GM18951 (cell line): Measurements from ENCODE around the gene SNRPA1.
"Not testable (repeated sequence)": the region's sequence is repeated elsewhere in the genome, so short reads cannot be mapped to it uniquely, and the experiment has no call there.

ENCODE experiments used
- POLR2A ChIP-seq: IDR thresholded peaks from 4 replicates; pipeline ENCODE4 v1.6.1; 2011; ENCODE audit warnings: mild to moderate bottlenecking; ENCODE audit not compliant: insufficient read length, insufficient read depth; ENCODE audit errors: extremely low read depth
- in situ Hi-C: fragments of 300-500 bp; cut with MboI; formaldehyde crosslinking; loops from one replicate; pipeline ENCODE4 v1.12.0; 2022; ENCODE audit warnings: low sequenced_read_pairs, mixed read lengths, inconsistent platforms; ENCODE audit not compliant: unreplicated experiment

The SNRPA1 gene

DNA sequence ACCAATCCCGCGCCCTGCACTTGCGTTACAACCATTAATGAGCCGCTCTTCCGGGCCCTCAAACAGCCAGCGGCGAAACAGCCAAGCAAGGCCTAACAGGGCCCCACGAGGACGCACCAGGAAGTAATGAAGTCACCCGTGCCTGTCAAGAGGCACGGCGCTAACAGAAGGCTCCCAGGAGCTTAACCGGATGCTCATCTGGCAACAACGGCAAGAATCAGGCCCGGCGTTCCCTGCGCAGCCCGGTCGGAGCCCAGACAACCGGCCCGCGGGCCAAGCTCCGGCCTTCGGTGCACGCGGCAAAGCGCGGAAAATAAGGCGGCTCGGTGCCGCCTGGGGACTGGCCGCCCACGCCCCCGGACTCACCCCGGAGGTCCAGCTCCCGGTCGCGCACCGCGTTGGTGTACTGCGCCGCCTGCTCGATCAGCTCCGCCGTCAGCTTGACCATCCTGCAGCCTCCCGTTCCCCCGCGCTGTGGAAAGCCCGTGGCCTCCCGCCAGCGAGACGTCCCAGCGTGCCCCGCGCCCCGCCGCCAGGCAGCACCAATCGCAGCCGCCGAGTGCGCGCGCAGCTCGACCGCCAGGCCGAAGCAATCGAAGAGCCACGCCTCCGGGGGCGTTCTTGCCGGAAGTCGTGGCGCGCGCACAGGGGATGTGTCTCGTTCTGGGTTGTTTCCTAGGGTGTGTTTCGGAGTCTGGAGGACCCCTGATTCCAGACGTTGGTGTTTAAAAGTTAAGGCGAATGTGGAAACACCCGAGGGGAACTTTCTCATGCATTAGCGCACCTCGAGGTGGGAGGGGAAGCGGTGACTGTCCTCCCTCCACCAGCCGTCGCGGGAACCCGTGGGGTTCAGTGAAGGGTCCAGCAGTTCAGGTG, at the start of gene SNRPA1:
TSS of gene SNRPA1 (minus strand) at position 518 of the 876 bp plus-strand sequence. CDS start at position 448, 70 bp downstream.
- in situ Hi-C loops: no loop called here
- TF ChIP-seq POLR2A: peak; percentile 84

DNA sequence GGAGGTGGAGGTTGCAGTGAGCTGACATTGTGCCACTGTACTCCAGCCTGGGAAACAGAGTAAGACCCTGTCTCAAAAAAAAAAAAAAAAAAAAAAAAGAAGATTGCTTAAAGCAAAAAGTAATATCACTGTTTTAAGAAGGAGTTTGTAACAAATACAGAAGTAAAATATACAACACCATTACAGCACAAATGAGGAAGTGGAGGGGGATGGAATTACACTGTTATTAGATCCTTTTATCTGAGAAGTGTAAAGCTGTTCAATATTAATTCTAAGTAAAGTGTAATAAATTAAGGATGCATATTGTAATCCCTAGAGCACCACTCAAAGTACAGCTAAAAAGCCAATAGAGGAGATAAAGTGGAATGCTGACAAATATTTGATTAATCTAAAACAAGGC, 47.0 kb upstream of the SNRPA1 start:
- no peak for TF ChIP-seq POLR2A
- in situ Hi-C loops: no loop called here

- no peak for TF ChIP-seq POLR2A
These were observed 43.5 kb upstream of the SNRPA1 start for GRCh38 chr15:101338502-101339057.

DNA sequence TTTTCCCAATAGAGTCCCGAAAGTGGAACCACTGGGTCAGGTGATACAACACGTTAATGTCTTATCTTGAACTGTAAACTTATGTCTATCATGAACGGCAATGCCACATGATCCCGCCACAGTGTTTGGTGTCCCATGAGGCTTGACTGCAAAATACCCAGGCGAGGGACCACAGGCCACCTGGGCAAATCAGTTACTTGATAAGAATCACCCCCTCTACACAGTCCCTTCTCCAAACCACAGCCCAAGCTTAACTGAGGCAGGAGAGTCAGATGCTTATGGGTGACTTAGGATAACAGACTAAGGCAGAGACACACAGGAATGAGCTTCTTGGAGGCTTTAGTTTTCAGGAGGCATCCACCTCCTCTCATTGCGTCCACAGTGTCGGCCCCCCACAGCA, 42.9 kb upstream of the SNRPA1 start:
- TF ChIP-seq POLR2A: no peak
- in situ Hi-C loops: no loop called here

More at GRCh38 chr15:101338502-101339057, 43.5 kb upstream of the SNRPA1 start:
- in situ Hi-C loops: no loop called here

DNA sequence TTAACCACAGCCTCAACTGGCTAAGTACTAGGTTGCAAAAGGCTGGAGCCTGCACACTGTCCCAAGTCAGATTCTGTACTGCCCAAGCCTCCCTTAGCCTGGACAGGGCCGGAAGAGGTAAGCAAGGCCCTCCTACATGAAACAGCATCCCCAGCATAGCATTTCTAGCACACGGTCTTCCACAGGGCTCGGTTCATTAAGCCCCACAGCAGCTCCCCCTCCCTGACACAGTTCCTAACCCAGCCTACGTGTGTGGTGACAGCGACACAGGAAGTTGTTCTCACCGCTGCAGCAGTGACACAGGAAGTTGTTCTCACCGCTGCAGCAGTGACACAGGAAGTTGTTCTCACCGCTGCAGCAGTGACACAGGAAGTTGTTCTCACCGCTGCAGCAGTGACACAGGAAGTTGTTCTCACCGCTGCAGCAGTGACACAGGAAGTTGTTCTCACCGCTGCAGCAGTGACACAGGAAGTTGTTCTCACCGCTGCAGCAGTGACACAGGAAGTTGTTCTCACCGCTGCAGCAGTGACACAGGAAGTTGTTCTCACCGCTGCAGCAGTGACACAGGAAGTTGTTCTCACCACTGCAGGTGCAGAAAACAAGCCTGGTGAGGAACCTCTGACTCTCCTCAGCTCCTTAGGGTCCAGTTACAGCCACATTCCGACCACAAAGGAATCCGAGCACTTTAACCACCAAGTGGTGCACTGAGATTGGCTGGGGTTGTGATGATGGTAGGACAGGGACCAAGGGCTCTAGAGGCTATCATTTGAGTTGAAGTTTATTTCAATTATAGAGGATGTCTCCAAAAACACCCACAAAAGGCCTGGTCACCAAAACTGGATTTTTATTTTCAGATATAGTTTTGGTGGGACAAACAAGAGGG, 39.1 kb upstream of the SNRPA1 start:
- in situ Hi-C loops: not testable (repeated sequence)

DNA sequence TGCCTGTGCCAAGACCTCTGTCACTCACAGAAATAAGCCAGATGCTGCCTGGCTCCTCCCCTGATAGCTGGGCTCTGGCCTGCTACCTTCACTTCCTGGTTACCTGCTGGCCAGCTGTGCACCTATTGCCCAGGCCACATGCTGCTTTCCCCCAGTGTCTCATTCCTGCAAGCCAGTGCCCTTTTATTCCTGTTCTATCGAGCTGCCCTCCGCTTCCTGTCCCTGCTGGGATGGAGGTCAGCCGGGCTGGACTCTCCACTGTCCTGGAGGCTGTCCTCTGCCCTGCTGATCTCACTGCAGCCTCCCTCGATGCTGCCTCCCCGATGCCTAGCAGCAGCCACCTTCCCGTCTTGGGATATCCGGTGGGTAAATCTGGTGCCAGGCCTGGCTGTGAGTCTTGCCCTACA, 37.0 kb upstream of the SNRPA1 start:
- no peak for TF ChIP-seq POLR2A
- in situ Hi-C loops: no loop called here

- no peak for TF ChIP-seq POLR2A
- in situ Hi-C loops: no loop called here
These were observed 34.9 kb upstream of the SNRPA1 start for GRCh38 chr15:101329867-101330380.

DNA sequence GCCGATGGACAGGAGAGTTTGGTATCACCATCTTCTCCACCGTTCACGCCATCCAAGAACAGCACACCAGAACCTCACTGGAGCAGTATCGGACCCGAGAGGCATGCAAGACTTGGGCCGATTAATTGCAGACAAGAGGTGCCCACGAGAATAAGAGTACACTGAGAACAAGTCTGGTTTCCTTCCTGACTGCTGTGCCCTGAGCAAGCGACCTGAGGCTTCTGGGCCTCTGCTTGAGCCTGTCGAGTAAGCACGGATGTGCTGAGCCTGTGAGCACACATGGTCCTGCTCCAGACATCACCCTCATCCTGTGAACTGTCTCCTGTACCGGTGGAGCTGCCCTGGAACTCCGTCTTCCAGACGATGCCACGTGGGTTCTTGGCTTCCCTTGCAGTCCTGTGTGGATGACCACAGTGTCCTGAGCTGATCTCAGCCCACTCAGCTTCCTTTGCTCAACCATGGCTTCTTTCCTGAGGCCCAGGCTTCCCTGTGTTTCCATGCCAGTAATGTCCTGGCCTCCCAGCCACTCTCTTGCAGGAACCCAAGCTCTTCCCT, 34.3 kb upstream of the SNRPA1 start:
- no peak for TF ChIP-seq POLR2A
- in situ Hi-C loops: no loop called here

GRCh38 chr15:101328001-101328400, 33.0 kb upstream of the SNRPA1 start:
- in situ Hi-C loops: no loop called here
- no peak for TF ChIP-seq POLR2A

GRCh38 chr15:101327147-101327740, 32.2 kb upstream of the SNRPA1 start:
- no peak for TF ChIP-seq POLR2A
- in situ Hi-C loops: no loop called here

DNA sequence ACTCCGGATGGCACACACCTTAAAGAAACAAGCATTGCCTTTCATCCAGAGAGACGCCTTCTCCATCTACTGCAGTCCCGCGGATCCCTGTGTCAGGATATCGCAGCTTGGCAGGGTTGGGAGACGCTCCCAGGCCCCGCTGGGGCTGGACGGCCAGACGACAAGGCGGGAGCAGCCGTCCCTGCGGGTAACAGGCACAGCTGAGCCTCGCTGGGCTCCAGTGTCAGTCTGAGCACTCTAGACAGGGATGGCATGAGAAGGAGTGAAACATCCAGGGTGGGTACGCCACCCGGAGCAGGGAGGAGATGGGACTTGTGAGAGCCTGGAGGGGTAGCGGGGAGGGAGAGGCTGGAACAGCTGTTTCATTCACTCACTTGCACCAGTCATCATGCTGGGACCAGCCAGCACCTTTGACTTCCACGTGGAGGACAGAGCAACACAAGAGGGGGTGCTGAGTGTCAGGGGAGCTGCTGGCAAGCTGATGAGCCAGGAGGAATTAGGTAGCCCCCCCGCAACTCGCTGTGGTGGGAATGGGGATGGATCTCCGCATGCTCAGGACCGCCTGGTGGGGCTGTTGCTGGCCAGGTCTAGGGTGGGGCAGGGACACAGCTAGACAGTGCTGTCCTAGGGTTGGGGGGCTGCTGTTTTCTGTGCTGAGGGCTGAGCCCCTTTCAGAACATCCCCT, 31.6 kb upstream of the SNRPA1 start:
- in situ Hi-C loops: no loop called here
- no peak for TF ChIP-seq POLR2A

DNA sequence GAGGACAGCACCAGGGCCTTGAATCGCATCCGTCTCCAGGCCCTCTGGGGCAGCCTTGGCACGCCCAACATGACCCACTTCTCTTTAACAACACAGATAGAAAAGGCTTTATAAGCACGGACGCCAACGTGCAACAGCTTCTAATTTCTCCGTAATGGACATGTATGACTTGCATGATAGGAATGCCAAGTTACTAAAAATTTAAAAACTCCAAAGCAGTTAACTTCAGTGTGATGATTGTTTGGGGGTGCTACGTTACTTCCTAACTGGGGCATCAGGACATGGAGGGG, 30.9 kb upstream of the SNRPA1 start:
- in situ Hi-C loops: no loop called here
- no peak for TF ChIP-seq POLR2A
